Subcutaneous adipose tissue (tissue), 4 donors: ENCODE data around the gene TTLL13. TPM values are rescaled to one million over a fixed set of nuclear protein-coding genes. Genes with fewer than 3 reads are reported as not detected.

Source experiments
- CTCF ChIP-seq: fragments of 450-650 bp; IDR thresholded peaks from one replicate; pipeline ENCODE4 v1.5.1; 2016; ENCODE audit warnings: low read depth, mild to moderate bottlenecking, control low read depth, antibody characterized with exemption, moderate library complexity
- total RNA-seq, 4 donors: library from RNA; depleted of rRNA; stranded (reverse); fragments of >200 nt; gene quantifications; one replicate each; pipeline ENCODE4 v1.1.0, GENCODE V29; 2016

Gene TTLL13
- total RNA-seq, 4 donors from 2014 or later: 0.22 to 0.51 TPM; not detected in 2

GRCh38 chr15:90295270-90295648 is 45.9 kb downstream of the TTLL13 start:
- no peak for TF ChIP-seq CTCF

GRCh38 chr15:90297021-90297420 is 47.7 kb downstream of the TTLL13 start:
- no peak for TF ChIP-seq CTCF

GRCh38 chr15:90300541-90300940 is 51.2 kb downstream of the TTLL13 start:
- TF ChIP-seq CTCF: no peak

GRCh38 chr15:90300988-90301706 is 51.8 kb downstream of the TTLL13 start:
- TF ChIP-seq CTCF: no peak

- no peak for TF ChIP-seq CTCF
Measured at GRCh38 chr15:90301707-90302300, 52.4 kb downstream of the TTLL13 start.

GRCh38 chr15:90305932-90306331 is 56.6 kb downstream of the TTLL13 start:
- TF ChIP-seq CTCF: no peak

GRCh38 chr15:90306560-90306959 is 57.2 kb downstream of the TTLL13 start:
- no peak for TF ChIP-seq CTCF
